Astrocyte (in vitro differentiated cells and primary cell): Measurements from ENCODE around the gene CDH1. TPM values are rescaled to one million over a fixed set of nuclear protein-coding genes. Genes with fewer than 3 reads are reported as not detected.

ENCODE experiments used
- DNase-seq: peaks from one replicate; pipeline ENCODE4 v3.0.0-alpha.2; 2010; ENCODE audit warnings: low read depth
- FAIRE-seq: peaks from 2 replicates; lab custom pipeline; 2011; peaks lifted over from hg19 to GRCh38; lab: Jason Lieb, UNC
- H2AFZ ChIP-seq: 2 replicates; pipeline ENCODE4 v1.6.0; 2012; ENCODE audit warnings: low read depth, low read length, inconsistent platforms
- H3K27ac ChIP-seq: 2 replicates; pipeline ENCODE4 v1.5.1; 2011; ENCODE audit warnings: low read depth, low read length, inconsistent platforms
- H3K27me3 ChIP-seq: 2 replicates; pipeline ENCODE4 v1.6.0; 2011; ENCODE audit warnings: low read length, inconsistent platforms; ENCODE audit not compliant: insufficient read depth
- H3K36me3 ChIP-seq: 2 replicates; pipeline ENCODE4 v1.5.1; 2011; ENCODE audit warnings: low read length, inconsistent platforms; ENCODE audit not compliant: insufficient read depth
- H3K4me1 ChIP-seq: 2 replicates; pipeline ENCODE4 v1.5.1; 2011; ENCODE audit warnings: low read length, inconsistent platforms; ENCODE audit not compliant: insufficient read depth
- H3K4me2 ChIP-seq: 2 replicates; pipeline ENCODE4 v1.6.0; 2012; ENCODE audit warnings: low read length, inconsistent platforms
- H3K4me3 ChIP-seq: 2 replicates; pipeline ENCODE4 v1.5.1; 2011; ENCODE audit warnings: low read depth, mild to moderate bottlenecking, low read length, inconsistent platforms; ENCODE audit not compliant: insufficient read depth
- H3K79me2 ChIP-seq: 2 replicates; pipeline ENCODE4 v1.6.0; 2012; ENCODE audit warnings: mild to moderate bottlenecking, low read length, inconsistent platforms; ENCODE audit not compliant: insufficient read depth
- H3K9ac ChIP-seq: 2 replicates; pipeline ENCODE4 v1.6.0; 2012; ENCODE audit warnings: mild to moderate bottlenecking, low read length, inconsistent platforms
- H3K9me3 ChIP-seq: 2 replicates; pipeline ENCODE4 v1.5.1; 2012; ENCODE audit warnings: low read depth, mild to moderate bottlenecking, low read length, inconsistent platforms; ENCODE audit not compliant: insufficient read depth
- H4K20me1 ChIP-seq: 2 replicates; pipeline ENCODE4 v1.6.0; 2012; ENCODE audit warnings: low read length, inconsistent platforms; ENCODE audit not compliant: insufficient read depth
- H3K27ac Mint-ChIP-seq: one replicate; pipeline ENCODE4 v1.8.0; 2021; ENCODE audit warnings: mild to moderate bottlenecking, mixed read lengths; ENCODE audit not compliant: unreplicated experiment
- H3K27me3 Mint-ChIP-seq: one replicate; pipeline ENCODE4 v1.8.0; 2021; ENCODE audit warnings: low read depth, mixed read lengths; ENCODE audit not compliant: unreplicated experiment
- H3K36me3 Mint-ChIP-seq: one replicate; pipeline ENCODE4 v1.8.0; 2021; ENCODE audit warnings: low read depth, mixed read lengths; ENCODE audit not compliant: unreplicated experiment
- H3K4me1 Mint-ChIP-seq: one replicate; pipeline ENCODE4 v1.8.0; 2021; ENCODE audit warnings: low read depth, mixed read lengths; ENCODE audit not compliant: unreplicated experiment
- H3K4me3 Mint-ChIP-seq: one replicate; pipeline ENCODE4 v1.8.0; 2021; ENCODE audit warnings: mild to moderate bottlenecking, moderate library complexity, mixed read lengths; ENCODE audit not compliant: unreplicated experiment
- H3K9me3 Mint-ChIP-seq: one replicate; pipeline ENCODE4 v1.8.0; 2021; ENCODE audit warnings: mild to moderate bottlenecking, mixed read lengths; ENCODE audit not compliant: unreplicated experiment
- EZH2 ChIP-seq: IDR thresholded peaks from 2 replicates; pipeline ENCODE4 v1.6.1; 2012; ENCODE audit warnings: mild to moderate bottlenecking, low read length, inconsistent platforms; ENCODE audit not compliant: insufficient read depth
- total RNA-seq: library from RNA; stranded (reverse); gene quantifications from 2 replicates; pipeline ENCODE4 v1.2.1, GENCODE V29; 2021
- TF ChIP-seq, protein P1 (sequence below): IDR thresholded peaks from 2 replicates; pipeline ENCODE4 v1.5.1; 2011; ENCODE audit warnings: low read depth, mild to moderate bottlenecking, inconsistent platforms, low read length, moderate library complexity; ENCODE audit not compliant: insufficient read depth

CDH1 gene
- total RNA-seq, 1 donor from 2014 or later = 23.8 TPM

DNA sequence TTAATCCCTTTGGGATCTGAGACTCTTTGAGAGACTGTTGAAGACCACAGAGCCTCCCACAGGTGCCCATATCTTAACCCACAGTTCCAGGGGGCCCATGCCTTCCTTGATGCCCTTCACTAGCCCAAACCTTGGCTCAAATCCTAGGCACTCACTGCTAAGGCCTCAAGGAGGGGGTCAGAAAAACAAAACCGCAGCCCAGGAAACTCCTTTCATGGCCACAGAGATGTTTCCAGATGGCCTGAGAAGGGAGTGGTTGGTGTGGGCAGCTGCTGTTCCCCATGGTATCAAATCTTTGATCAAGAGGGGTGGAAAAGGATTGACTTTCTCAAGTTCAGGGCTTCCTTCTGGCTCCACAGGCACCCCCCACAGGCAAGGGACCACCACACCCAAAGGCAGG, 44.7 kb downstream of the CDH1 start:
- Histone ChIP-seq H3K9ac (no peak overlapping the region), H3K4me3 (no peak overlapping the region), H4K20me1 (no peaks in the 10 kb centered on the region), H3K4me1 (peaks cover 8% of the 10 kb centered on the region), H3K79me2 (no peaks in the 10 kb centered on the region), H3K27ac (no peak overlapping the region), H2AFZ (no peak overlapping the region), H3K9me3 (no peaks in the 10 kb centered on the region), H3K27me3 (peaks cover 14% of the 10 kb centered on the region), H3K36me3 (no peaks in the 10 kb centered on the region), H3K4me2 (no peak overlapping the region)
- no peak overlapping the region for H3K27ac Mint-ChIP-seq
- FAIRE-seq = no peak
- no peak overlapping the region for H3K4me3 Mint-ChIP-seq
- no peak for TF ChIP-seq EZH2
- TF ChIP-seq, protein P1, sequence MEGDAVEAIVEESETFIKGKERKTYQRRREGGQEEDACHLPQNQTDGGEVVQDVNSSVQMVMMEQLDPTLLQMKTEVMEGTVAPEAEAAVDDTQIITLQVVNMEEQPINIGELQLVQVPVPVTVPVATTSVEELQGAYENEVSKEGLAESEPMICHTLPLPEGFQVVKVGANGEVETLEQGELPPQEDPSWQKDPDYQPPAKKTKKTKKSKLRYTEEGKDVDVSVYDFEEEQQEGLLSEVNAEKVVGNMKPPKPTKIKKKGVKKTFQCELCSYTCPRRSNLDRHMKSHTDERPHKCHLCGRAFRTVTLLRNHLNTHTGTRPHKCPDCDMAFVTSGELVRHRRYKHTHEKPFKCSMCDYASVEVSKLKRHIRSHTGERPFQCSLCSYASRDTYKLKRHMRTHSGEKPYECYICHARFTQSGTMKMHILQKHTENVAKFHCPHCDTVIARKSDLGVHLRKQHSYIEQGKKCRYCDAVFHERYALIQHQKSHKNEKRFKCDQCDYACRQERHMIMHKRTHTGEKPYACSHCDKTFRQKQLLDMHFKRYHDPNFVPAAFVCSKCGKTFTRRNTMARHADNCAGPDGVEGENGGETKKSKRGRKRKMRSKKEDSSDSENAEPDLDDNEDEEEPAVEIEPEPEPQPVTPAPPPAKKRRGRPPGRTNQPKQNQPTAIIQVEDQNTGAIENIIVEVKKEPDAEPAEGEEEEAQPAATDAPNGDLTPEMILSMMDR = no peak
- H3K4me1 Mint-ChIP-seq = peaks cover 16% of the 10 kb centered on the region
- H3K27me3 Mint-ChIP-seq = peaks cover 18% of the 10 kb centered on the region
- no peaks in the 10 kb centered on the region for H3K9me3 Mint-ChIP-seq
- no peak for DNase-seq
- H3K36me3 Mint-ChIP-seq = no peaks in the 10 kb centered on the region

DNA sequence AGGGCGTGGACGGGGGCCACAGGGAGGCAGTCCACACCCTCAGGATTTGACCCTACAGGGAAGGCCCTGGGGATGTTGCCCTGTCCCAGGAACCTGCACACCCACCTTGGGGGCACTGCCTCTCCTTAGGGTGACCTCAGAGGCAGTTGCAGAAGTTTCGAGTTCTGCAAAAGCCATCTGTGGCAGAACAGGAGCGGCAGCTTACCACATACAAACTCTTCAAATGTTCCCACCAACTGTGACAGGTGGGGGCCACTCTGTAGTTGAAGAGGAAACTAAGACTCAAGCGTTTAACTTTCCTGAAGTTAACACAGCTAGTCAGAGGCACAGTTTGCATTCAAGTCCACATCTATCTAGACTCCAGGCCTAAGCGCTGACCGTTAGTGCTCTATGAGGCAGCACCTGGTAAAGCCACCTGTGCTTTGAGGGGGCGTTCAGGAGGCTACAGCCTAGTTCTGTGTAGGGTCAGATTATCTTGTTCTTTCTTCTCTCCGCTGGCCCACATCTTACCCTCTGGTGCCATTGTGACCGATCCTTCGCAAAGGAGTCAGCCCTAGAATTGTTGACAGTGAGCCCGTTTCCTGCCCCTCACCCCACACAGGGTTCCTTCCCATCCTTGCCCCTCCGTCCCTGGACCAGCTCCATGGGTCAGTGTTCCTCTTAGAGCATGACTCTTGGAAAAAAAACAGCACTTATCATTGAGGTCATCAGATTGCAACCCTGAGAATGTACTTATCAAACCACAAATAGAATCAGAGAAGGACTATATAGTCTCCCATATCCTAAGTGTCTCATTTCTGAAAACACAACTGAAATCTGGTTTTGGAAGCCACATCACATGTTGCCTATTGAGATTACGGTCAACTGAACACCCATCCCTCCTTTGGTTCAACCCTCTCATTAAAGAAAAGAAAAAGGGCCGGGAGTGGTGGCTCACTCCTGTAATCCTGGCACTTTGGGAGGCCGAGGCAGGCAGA, 45.4 kb downstream of the CDH1 start:
- FAIRE-seq (no peak), DNase-seq (no peak)
- Histone ChIP-seq H3K4me1 (peaks cover 9% of the 10 kb centered on the region), H3K4me3 (no peak overlapping the region), H3K9ac (no peak overlapping the region), H3K27ac (no peak overlapping the region), H3K27me3 (peaks cover 14% of the 10 kb centered on the region), H2AFZ (no peak overlapping the region), H3K9me3 (no peaks in the 10 kb centered on the region), H4K20me1 (no peaks in the 10 kb centered on the region), H3K79me2 (no peaks in the 10 kb centered on the region), H3K36me3 (no peaks in the 10 kb centered on the region), H3K4me2 (no peak overlapping the region)
- H3K36me3 Mint-ChIP-seq = no peaks in the 10 kb centered on the region
- peaks cover 17% of the 10 kb centered on the region for H3K4me1 Mint-ChIP-seq
- H3K27ac Mint-ChIP-seq = no peak overlapping the region
- H3K9me3 Mint-ChIP-seq = no peaks in the 10 kb centered on the region
- H3K4me3 Mint-ChIP-seq = no peak overlapping the region
- TF ChIP-seq, protein P1 = no peak
- no peak for TF ChIP-seq EZH2
- peaks cover 18% of the 10 kb centered on the region for H3K27me3 Mint-ChIP-seq

GRCh38 chr16:68784226-68784625, 47.1 kb downstream of the CDH1 start:
- Histone ChIP-seq H3K36me3 (no peaks in the 10 kb centered on the region), H3K4me2 (no peak overlapping the region), H3K27ac (no peak overlapping the region), H3K9ac (no peak overlapping the region), H3K79me2 (no peaks in the 10 kb centered on the region), H2AFZ (no peak overlapping the region), H3K9me3 (no peaks in the 10 kb centered on the region), H4K20me1 (no peaks in the 10 kb centered on the region), H3K4me1 (peaks cover 9% of the 10 kb centered on the region), H3K27me3 (peaks cover 14% of the 10 kb centered on the region), H3K4me3 (no peak overlapping the region)
- H3K27ac Mint-ChIP-seq = no peak overlapping the region
- H3K27me3 Mint-ChIP-seq = peaks cover 18% of the 10 kb centered on the region
- FAIRE-seq (no peak), DNase-seq (no peak)
- TF ChIP-seq, protein P1 = no peak
- no peak for TF ChIP-seq EZH2
- H3K9me3 Mint-ChIP-seq = no peaks in the 10 kb centered on the region
- H3K4me3 Mint-ChIP-seq = no peak overlapping the region
- H3K36me3 Mint-ChIP-seq = no peaks in the 10 kb centered on the region
- H3K4me1 Mint-ChIP-seq = peaks cover 11% of the 10 kb centered on the region
